GM13976 (cell line): Measurements from ENCODE around the gene PRKCH.

Experiments used
- DNase-seq: peaks from one replicate; pipeline ENCODE4 v3.0.0; 2012; ENCODE audit warnings: low spot score
- in situ Hi-C: fragments of 300-500 bp; cut with MboI; formaldehyde crosslinking; loops from one replicate; pipeline ENCODE4 v1.12.0; 2022; ENCODE audit warnings: low sequenced_read_pairs, mixed read lengths, inconsistent platforms; ENCODE audit not compliant: unreplicated experiment
- TF ChIP-seq, protein P1 (sequence below): IDR thresholded peaks from 2 replicates; pipeline ENCODE4 v1.5.1; 2012; ENCODE audit warnings: borderline replicate concordance, mild to moderate bottlenecking; ENCODE audit not compliant: insufficient read depth; ENCODE audit errors: extremely low read depth, missing control alignments, control extremely low read depth

PRKCH gene

DNA sequence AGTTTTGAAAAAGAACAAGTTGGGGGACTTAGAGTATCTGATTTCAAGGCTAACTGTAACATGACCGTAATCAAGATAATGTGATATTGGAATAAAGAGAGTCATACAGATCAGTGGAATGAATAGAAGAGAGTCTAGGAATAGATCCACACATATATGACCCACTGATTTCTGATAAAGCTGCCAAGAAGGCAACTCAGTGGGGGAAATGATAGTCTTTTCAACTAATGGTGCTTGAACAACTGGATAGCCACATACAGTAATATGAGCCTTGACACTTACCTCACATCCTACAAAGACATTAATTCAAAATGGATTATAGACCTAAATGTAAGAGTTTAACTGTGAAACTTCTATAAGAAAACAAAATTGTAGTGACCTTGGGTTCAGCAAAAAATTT lies 3.8 kb downstream of the PRKCH start:
- TF ChIP-seq, protein P1, sequence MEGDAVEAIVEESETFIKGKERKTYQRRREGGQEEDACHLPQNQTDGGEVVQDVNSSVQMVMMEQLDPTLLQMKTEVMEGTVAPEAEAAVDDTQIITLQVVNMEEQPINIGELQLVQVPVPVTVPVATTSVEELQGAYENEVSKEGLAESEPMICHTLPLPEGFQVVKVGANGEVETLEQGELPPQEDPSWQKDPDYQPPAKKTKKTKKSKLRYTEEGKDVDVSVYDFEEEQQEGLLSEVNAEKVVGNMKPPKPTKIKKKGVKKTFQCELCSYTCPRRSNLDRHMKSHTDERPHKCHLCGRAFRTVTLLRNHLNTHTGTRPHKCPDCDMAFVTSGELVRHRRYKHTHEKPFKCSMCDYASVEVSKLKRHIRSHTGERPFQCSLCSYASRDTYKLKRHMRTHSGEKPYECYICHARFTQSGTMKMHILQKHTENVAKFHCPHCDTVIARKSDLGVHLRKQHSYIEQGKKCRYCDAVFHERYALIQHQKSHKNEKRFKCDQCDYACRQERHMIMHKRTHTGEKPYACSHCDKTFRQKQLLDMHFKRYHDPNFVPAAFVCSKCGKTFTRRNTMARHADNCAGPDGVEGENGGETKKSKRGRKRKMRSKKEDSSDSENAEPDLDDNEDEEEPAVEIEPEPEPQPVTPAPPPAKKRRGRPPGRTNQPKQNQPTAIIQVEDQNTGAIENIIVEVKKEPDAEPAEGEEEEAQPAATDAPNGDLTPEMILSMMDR: no peak
- in situ Hi-C loops: loop anchor here (10.0 kb wide), 1 partner anchor 110 kb away; no protein-coding TSS in a partner anchor
- DNase-seq: no peak

DNA sequence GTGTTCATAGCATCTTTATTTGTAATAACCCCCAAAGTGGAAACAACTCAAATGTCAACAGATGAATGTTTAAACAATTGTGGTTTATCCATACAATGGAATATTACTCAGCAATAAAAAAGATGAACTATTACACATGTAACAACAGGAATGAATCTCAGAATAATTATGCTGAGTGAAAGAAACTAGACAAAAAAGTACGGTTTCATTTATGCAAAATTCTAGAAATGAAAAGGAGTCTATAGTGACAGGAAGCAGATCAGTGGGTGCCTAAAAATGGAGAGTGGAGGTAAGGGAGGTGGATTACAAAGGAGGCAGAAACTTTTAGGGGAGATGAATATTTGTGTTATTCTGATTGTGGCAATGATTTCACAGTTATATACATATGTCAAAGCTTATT lies 4.8 kb downstream of the PRKCH start:
- in situ Hi-C loops: loop anchor here (10.0 kb wide), 1 partner anchor 109 kb away; no protein-coding TSS in a partner anchor
- DNase-seq: no peak
- TF ChIP-seq, protein P1: no peak

DNA sequence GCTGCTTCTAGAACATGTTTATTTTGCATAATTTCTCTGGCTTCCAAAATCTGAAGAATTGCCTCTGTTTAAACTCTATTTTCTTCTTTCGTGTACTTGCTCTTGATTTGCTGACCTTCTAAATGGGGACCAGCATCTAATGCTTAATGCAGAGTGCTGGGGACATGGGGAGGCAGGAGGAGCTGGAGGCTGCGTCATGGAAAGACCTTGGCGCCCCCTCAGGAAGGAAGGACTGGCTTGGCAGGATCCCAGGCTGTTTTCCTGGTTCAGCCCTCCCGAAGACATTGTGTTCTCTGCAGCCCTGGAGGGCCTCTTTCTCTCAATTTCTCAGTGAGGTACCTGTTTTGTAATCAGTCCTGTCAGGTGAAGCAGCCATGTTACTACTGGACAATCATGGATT lies 5.5 kb downstream of the PRKCH start:
- TF ChIP-seq, protein P1: no peak
- DNase-seq: no peak
- in situ Hi-C loops: loop anchor here (10.0 kb wide), 1 partner anchor 108 kb away; no protein-coding TSS in a partner anchor

DNA sequence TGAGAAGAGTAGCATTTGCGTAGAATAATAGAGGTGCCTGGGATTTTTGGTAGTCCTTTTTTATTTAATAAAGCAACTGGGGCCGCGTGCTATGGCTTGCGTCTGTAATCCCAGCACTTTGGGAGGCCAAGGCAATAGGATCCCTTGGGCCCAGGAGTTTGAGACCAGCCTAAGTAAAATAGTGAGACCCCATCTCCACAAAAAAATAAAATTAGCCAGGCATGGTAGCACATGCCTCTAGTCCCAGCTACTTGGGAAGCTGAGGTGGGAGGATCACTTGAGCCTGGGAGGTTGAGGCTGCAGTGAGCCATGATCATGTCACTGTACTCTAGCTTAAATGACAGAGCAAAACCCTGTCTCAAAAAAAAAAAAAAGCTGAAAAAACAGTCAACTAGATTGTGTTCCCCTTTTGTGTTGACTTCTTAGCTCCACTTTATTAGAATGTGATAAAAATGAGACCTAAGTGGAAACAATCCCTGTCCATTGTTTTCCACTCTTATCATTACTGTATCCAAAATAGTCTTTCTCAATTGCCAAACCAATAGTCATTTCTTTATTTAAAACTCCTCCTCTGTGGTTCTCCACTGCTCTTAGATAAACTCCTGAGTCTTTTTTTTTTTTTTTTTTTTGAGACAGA lies 7.4 kb downstream of the PRKCH start:
- in situ Hi-C loops: loop anchor here (10.0 kb wide), 1 partner anchor 106 kb away; no protein-coding TSS in a partner anchor
- no peak for DNase-seq
- TF ChIP-seq, protein P1: no peak

DNA sequence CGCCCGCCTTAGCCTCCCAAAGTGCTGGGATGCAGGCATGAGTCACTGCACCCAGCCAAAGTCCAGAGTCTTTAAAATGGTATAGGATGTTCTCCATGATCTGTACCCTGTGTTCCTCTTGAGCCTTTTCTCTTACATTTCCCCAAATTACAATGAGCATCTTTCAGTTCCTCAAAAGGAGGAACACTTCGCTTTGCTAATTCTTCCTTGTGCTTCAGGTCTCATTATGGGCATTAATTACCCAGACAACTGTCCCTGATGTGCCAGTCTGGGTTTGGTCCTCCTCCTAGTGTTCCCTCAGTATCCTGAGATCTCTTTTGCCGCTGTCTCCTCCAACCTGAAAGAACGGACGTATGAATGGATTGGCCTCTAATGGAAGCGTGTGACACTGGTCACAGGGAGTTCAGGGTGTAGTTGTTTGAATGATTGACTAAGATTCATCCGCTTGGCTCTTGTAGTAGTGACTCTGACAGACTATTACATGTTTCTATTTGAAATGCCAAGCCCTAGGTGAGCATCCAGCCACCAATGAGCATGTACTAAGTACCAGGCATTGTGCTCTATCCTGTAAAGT lies 8.2 kb downstream of the PRKCH start:
- in situ Hi-C loops: loop anchor here (10.0 kb wide), 1 partner anchor 105 kb away; no protein-coding TSS in a partner anchor

DNA sequence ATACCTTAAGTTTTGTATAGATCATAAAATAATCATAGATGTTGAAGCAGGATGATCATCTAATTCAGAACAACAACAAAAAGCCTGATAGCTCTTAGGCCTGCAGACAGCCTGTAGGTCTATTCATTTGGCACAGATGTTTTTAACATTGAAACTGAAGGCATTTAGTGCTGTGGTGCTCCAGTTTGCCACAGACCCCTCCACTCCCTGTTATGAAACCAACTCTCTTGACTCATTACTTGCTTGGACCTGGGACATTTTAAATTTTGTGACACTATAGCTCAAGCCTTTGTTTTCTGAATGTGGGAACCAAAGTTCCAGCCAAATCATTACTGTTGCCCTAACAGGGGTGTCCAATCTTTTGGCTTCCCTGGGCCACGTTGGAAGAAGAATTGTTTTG lies 9.1 kb downstream of the PRKCH start:
- TF ChIP-seq, protein P1: no peak
- in situ Hi-C loops: no loop called here
- peak; percentile 35 for DNase-seq

More for the DNA sequence above, 8.2 kb downstream of the PRKCH start:
- TF ChIP-seq, protein P1: no peak
- peak; percentile 31 for DNase-seq
